GM12878 (cell line): ENCODE measurements around the gene L1CAM. TPM values are rescaled to one million over a fixed set of nuclear protein-coding genes. Genes with fewer than 3 reads are reported as not detected.

Source experiments
- ATAC-seq: fragments of 200-7000 bp; cut with Tn5 transposase; 3 replicates; pipeline ENCODE4 v1.9.1; 2020; ENCODE audit warnings: mild to moderate bottlenecking, moderate library complexity
- BruUV-seq: library from RNA; stranded (reverse); fragments of 400-500 nt; replicated peaks from 2 replicates; lab custom pipeline; 2021; lab: Mats Ljungman, UMichigan
- CTCF ChIA-PET: fragments of 300-600 bp; sonication (Branson Sonifier 250); formaldehyde crosslinking; extraction: SDS; loops from one replicate; lab custom pipeline; 2021; ENCODE audit warnings: inconsistent platforms; lab: Yijun Ruan, JAX
- POLR2A ChIA-PET: fragments of 350-600 bp; formaldehyde crosslinking; extraction: SDS; loops from one replicate; lab custom pipeline; 2021; ENCODE audit warnings: inconsistent platforms; lab: Charles Lee
- RAD21 ChIA-PET: fragments of 300-600 bp; sonication (Branson Sonifier 250); formaldehyde crosslinking; loops from one replicate; lab custom pipeline; 2023; ENCODE audit warnings: antibody characterized with exemption; ENCODE audit not compliant: unreplicated experiment; lab: Charles Lee
- SMC1A ChIA-PET: fragments of 300-600 bp; sonication (Branson Sonifier 250); formaldehyde crosslinking; loops from one replicate; lab custom pipeline; 2023; ENCODE audit not compliant: unreplicated experiment, uncharacterized antibody; lab: Charles Lee
- DNase-seq: peaks from one replicate; pipeline ENCODE4 v3.0.0-alpha.2; 2011; ENCODE audit warnings: low read depth, low spot score
- FAIRE-seq: peaks from 3 replicates; lab custom pipeline; 2011; peaks lifted over from hg19 to GRCh38; lab: Jason Lieb, UNC
- H2AFZ ChIP-seq: 2 replicates; pipeline ENCODE4 v1.6.0; 2011; ENCODE audit warnings: low read depth, low read length, control low read depth; ENCODE audit not compliant: control insufficient read depth
- H3K27ac ChIP-seq: 2 replicates; pipeline ENCODE4 v1.5.1; 2011; ENCODE audit warnings: control low read depth; ENCODE audit not compliant: control insufficient read depth, insufficient read depth
- H3K27me3 ChIP-seq, 2 experiments: replicated peaks in 1 of 2; 2 replicates each; pipeline versions ENCODE4 v1.6.0 to v1.6.1; 2011; ENCODE audit warnings: low read length in 1 of 2; ENCODE audit not compliant: control insufficient read depth in 2 of 2, insufficient read depth in 2 of 2
- H3K36me3 ChIP-seq, 2 experiments: 2 replicates each; pipeline ENCODE4 v1.5.1; 2011; ENCODE audit warnings: low read length in 1 of 2; ENCODE audit not compliant: control insufficient read depth in 2 of 2, insufficient read depth in 2 of 2
- H3K4me1 ChIP-seq: 2 replicates; pipeline ENCODE4 v1.6.1; 2011; ENCODE audit warnings: mild to moderate bottlenecking, low read length, moderate library complexity, mixed read lengths; ENCODE audit not compliant: control insufficient read depth, insufficient read depth
- H3K4me2 ChIP-seq: 2 replicates; pipeline ENCODE4 v1.6.0; 2011; ENCODE audit warnings: control low read depth; ENCODE audit not compliant: control insufficient read depth, insufficient read depth
- H3K4me3 ChIP-seq: fragments of 200-600 bp; sonication (generic); 2 replicates; pipeline ENCODE4 v1.5.1; 2016
- H3K79me2 ChIP-seq: 2 replicates; pipeline ENCODE4 v1.6.0; 2011; ENCODE audit warnings: low read length; ENCODE audit not compliant: control insufficient read depth, insufficient read depth
- H3K9ac ChIP-seq: 2 replicates; pipeline ENCODE4 v1.8.0; 2011; ENCODE audit warnings: low read length, control low read depth, mixed read lengths; ENCODE audit not compliant: control insufficient read depth, insufficient read depth
- H3K9me3 ChIP-seq: replicated peaks from 3 replicates; pipeline ENCODE4 v1.5.1; 2011; ENCODE audit warnings: mild to moderate bottlenecking, low read length; ENCODE audit not compliant: control insufficient read depth, insufficient read depth
- H4K20me1 ChIP-seq: 2 replicates; pipeline ENCODE4 v1.6.0; 2011; ENCODE audit not compliant: control insufficient read depth, insufficient read depth
- CEBPZ ChIP-seq: fragments of 150-350 bp; IDR thresholded peaks from 2 replicates; pipeline ENCODE4 v1.6.1; 2016; ENCODE audit warnings: low read depth, low read length
- WGBS: methylation state at CpG from one replicate; pipeline ENCODE4 v1.1.6; 2016; ENCODE audit warnings: low lambda C conversion rate; ENCODE audit not compliant: insufficient replicate concordance, insufficient coverage; ENCODE audit errors: missing lambda C conversion rate; 5-methylcytosine and 5-hydroxymethylcytosine counted together
- in situ Hi-C: fragments of 300-500 bp; cut with MboI; formaldehyde crosslinking; loops from 9 replicates; pipeline ENCODE4 v1.14.3; 2018; ENCODE audit warnings: mixed read lengths
- intact Hi-C: fragments of 100-400 bp; cut with micrococcal nuclease; formaldehyde crosslinking; loops from one replicate; pipeline ENCODE4 v1.14.2; 2022; ENCODE audit not compliant: unreplicated experiment
- polyA plus RNA-seq, 11 experiments: library from polyadenylated mRNA; depleted of rRNA in 4 of 11; unstranded in 6 of 11; stranded (reverse) in 5 of 11; fragments of >200 nt; fragmentation: Nextera tagmentation in 4 of 11; fragmentation: Illumina TruSeq in 1 of 11; extraction: Ambion mirVana in 4 of 11; extraction: Trizol in 1 of 11; gene quantifications; 1 replicate in 1 of 11; 2 replicates in 10 of 11; pipeline versions ENCODE4 v1.2.1 to v1.2.3, GENCODE V29; 2011 to 2016; ENCODE audit warnings: inconsistent platforms in 2 of 11, missing spikeins in 2 of 11, low read depth in 1 of 11
- total RNA-seq, 4 experiments: library from RNA; depleted of rRNA in 3 of 4; stranded (reverse); fragments of >200 nt in 3 of 4; fragmentation: Illumina TruSeq in 1 of 4; extraction: Trizol in 1 of 4; gene quantifications; 2 replicates each; pipeline versions ENCODE4 v1.2.1 to v1.2.3, GENCODE V29; 2013 to 2021

Gene L1CAM
- total and polyA plus RNA-seq, 10 of the 15 experiments (the other 5 are each of a cell fraction or from before 2014, with no cell fraction given), result 0.01 to 0.64 (median 0.09) TPM; not detected in 5

GRCh38 chrX:153908219-153908860 lies 22.4 kb upstream of the L1CAM start:
- no peaks in the 10 kb centered on the region; a peak in 2 of 4 replicates for H3K36me3 ChIP-seq
- DNase-seq (no peak), FAIRE-seq (no peak), ATAC-seq (no peak)
- no peak overlapping the region for H3K27ac ChIP-seq
- no peak overlapping the region for H3K4me2 ChIP-seq
- no peaks in the 10 kb centered on the region for H4K20me1 ChIP-seq
- ChIA-PET RAD21 (interaction anchor here (0.9 to 1.8 kb wide), 3 partner anchors 16 to 17 kb away, joined by 3 to 6 read pairs (median 3); no protein-coding TSS in a partner anchor), CTCF (interaction anchor here (1.3 to 1.7 kb wide), 2 partner anchors 14 to 39 kb away, joined by 3 to 6 read pairs; no protein-coding TSS in a partner anchor), POLR2A (interaction anchor here (0.5 to 1.1 kb wide), 2 partner anchors 8 to 788 kb away, joined by 3 to 6 read pairs; no protein-coding TSS in a partner anchor), SMC1A (interaction anchor here (1.0 kb wide), 1 partner anchor 16 kb away, joined by 3 read pairs; no protein-coding TSS in a partner anchor)
- intact Hi-C loops (no loop called here), in situ Hi-C loops (no loop called here)
- BruUV-seq, result no TSS peak
- H3K27me3 ChIP-seq, result no peaks in the 10 kb centered on the region
- H3K9ac ChIP-seq, result no peak overlapping the region
- 89% methylated on average over 22 of the region's 23 CpGs for WGBS
- H3K4me3 ChIP-seq, result no peak overlapping the region
- H3K79me2 ChIP-seq, result no peaks in the 10 kb centered on the region
- 0 out of 2 replicates have a peak, but pooled peaks cover 5% of the 10 kb centered on the region for H3K4me1 ChIP-seq
- H2AFZ ChIP-seq, result no peak overlapping the region
- TF ChIP-seq CEBPZ, result no peak
- no peaks in the 10 kb centered on the region for H3K9me3 ChIP-seq
